C4-2B (cell line): ENCODE measurements around the gene NTRK3.

Experiments
- ZFX ChIP-seq: fragments of 450-650 bp; IDR thresholded peaks from 2 replicates; pipeline ENCODE4 v1.6.1; 2017
- TF ChIP-seq, protein P1 (sequence below): fragments of 450-650 bp; conservative IDR thresholded peaks from 2 replicates; pipeline ENCODE4 v1.5.1; 2017; ENCODE audit warnings: mild to moderate bottlenecking

DNA sequence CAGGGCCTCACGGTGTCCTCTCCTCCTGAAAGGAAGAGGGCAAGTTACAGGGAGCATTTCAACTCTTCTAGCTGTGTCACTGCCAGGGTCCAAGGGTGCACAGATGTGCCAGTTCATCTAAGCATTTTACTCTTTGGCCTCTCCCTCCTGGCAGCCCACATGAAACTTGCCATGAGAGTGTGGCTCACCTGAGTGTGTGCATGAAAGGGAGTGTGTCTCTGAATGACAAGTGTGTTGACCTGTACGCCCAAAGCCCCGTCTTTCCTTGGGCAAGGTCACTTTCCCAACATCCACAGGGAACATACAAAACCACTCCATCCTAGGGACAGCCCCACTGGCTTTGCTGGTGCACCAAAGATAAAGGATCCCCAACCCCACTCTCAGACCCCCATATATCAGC, 280.0 kb downstream of the NTRK3 start:
- TF ChIP-seq, protein P1, sequence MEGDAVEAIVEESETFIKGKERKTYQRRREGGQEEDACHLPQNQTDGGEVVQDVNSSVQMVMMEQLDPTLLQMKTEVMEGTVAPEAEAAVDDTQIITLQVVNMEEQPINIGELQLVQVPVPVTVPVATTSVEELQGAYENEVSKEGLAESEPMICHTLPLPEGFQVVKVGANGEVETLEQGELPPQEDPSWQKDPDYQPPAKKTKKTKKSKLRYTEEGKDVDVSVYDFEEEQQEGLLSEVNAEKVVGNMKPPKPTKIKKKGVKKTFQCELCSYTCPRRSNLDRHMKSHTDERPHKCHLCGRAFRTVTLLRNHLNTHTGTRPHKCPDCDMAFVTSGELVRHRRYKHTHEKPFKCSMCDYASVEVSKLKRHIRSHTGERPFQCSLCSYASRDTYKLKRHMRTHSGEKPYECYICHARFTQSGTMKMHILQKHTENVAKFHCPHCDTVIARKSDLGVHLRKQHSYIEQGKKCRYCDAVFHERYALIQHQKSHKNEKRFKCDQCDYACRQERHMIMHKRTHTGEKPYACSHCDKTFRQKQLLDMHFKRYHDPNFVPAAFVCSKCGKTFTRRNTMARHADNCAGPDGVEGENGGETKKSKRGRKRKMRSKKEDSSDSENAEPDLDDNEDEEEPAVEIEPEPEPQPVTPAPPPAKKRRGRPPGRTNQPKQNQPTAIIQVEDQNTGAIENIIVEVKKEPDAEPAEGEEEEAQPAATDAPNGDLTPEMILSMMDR, result no peak
- TF ChIP-seq ZFX, result no peak
